ENCODE measurements around the gene MIPOL1.

Gene MIPOL1

GRCh38 chr14:37399517-37399916, 201.8 kb downstream of the MIPOL1 start:
- no peak for DNase-seq (ENCODE audit: low spot score)

DNA sequence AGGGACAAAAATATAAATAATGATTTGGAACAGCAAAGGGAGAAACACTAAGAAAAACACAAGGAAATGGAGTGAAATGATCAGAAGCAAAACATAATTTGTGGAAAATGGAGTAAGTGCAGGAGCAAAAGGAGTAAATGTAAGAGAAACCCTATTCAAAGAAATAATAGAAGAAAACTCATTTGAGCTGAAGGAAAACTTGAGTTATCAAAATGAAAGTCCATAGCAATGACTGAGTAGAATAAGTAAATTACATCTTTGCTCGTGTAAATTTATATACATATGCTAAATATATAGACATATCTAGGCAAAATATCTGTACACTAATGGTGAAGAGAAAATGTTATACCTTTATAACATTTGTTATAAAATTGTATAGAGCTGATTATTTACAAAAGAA, 203.4 kb downstream of the MIPOL1 start:
- no peak for DNase-seq (ENCODE audit: low spot score)

- no peak for DNase-seq (ENCODE audit: low spot score)
Observed at GRCh38 chr14:37403626-37404025, 205.9 kb downstream of the MIPOL1 start.

DNA sequence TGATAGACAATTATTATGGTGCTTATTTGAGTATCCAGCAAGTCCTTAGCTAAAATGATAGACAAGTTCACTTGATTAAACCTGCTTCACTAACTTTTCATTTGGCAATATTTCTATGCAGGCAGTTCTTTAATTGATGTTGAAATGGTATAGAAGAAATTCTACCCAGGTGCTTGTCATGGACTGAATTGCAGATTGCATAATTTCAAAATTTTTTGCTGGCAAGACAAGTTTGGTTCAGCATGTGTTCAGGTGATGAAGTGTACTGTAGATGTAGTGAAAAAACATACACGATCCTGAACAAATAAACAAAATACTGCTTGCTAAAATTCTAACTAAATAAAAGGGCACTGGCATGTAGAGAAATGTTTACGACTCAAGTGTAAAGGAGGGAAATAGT, 208.4 kb downstream of the MIPOL1 start:
- DNase-seq (ENCODE audit: low spot score) = no peak

- no peak for DNase-seq (ENCODE audit: low spot score)
Observed at GRCh38 chr14:37411079-37411735, 213.5 kb downstream of the MIPOL1 start.

- DNase-seq (ENCODE audit: low spot score) = no peak
Observed at GRCh38 chr14:37413050-37413449, 215.3 kb downstream of the MIPOL1 start.

DNA sequence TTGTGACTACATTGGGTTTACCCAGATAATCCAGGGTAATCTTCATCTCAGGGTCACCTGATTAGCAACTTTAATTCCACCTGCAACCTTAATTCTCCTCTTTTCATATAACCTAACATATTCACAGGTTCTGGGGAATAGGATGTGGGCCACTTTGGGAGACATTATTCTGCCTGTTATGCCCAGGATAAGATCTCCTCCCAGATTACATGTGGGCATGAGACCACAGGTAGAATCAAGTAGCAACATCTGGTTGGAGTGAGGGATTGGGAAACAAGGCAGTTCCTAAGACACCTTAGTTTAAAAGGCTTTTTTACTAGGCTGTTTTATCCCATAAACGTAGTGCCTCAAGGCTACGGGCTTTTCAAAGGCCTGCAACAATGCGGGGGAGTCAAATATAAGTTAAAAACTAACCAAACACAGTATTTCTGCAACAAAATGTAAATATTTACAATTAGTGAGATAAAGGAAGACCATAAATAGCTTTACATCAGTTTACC, 215.8 kb downstream of the MIPOL1 start:
- DNase-seq (ENCODE audit: low spot score) = no peak

- no peak for DNase-seq (ENCODE audit: low spot score)
Observed at GRCh38 chr14:37416264-37416663, 218.5 kb downstream of the MIPOL1 start.

DNA sequence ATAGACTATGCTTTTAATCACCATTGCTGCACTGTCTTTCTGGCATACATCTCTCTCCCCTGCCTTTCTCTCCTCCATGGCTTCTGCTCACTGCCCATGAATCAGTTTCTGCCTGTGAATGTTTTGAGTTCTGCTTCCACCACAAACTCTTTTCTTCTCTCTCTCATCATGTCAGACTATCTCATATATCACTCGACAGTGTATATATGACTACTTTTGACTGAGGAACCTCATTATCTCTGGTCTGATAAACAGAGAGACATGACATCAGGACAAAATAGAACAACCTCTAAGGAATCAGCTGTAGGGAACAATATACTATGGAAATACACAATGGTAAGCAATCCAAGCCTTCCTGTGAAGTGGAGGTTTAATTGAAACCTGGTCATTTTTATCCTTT, 219.4 kb downstream of the MIPOL1 start:
- no peak for DNase-seq (ENCODE audit: low spot score)

GRCh38 chr14:37417833-37418232, 220.1 kb downstream of the MIPOL1 start:
- DNase-seq (ENCODE audit: low spot score) = no peak

DNA sequence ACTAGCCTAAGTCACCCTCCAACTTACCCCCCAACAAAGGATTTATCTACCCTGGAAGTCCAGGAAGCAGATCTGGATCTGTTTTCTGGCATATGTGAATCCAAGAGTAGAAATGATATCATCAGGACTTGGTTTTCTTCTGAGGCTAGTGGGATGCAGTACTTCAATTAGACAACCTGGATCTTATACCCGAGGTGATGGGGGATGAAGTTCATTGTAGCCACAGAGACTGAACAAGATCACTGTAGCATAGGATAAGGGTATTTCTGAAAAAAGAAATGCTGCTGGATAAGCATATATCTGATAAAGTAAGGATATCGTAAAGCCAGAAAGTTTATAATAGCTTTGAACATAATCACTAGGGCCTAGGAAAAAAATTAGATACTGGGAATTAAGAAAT, 222.9 kb downstream of the MIPOL1 start:
- DNase-seq (ENCODE audit: low spot score) = no peak

DNA sequence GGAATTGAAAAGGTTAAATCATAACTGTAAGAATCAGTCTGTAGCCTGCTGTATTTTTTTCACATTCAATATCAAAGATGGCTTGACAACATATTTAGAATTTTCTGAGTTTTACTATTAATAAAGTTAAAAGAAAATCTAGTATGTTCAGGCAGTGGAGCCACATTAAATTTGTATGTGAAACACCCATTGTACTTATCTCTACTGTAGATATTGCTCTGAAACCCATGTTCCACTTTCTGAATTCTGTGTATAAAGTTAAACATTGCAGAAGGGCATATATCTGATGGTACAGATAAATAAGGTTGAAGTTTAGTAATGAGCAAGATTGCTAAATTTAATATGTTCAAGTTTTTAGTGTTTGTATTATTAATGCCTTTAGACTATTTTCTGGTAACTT, 224.6 kb downstream of the MIPOL1 start:
- no peak for DNase-seq (ENCODE audit: low spot score)

DNA sequence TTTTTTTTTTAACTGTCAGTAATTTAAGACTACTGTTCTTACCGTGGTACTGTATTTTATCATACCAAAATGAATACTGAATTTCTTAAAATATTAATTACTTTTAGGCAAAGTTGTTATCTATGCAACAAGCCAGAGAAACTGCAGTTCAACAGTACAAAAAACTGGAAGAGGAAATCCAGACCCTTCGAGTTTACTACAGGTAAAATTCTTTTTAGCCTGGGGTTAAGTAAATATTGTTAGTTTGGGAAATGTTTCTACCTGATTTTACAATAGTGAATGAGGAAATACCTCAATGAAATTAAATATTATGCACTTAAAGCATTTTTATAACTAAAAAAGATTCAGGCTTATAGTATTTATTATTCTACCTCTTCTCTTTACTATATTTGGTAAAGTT, 225.0 kb downstream of the MIPOL1 start:
- no peak for DNase-seq (ENCODE audit: low spot score)

- no peak for DNase-seq (ENCODE audit: low spot score)
Observed at GRCh38 chr14:37428954-37429353, 231.2 kb downstream of the MIPOL1 start.

DNA sequence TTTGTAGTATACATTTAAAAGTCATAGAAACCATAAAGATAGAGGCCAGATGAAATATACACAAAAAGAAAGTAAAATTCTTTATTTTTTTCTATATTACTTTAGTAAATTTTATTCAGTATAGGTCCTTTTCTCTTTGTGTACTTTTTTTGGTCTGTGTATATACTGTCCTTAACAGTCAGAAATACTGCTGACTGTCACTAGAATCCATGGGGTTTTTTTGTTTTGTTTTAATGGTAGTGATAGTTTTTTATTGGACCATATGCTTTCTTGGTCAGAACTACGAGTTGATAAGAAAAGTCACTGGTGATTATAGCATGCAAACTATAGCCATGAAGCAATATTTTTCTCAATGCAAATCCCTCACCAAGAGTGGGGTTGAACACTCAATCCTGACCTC, 231.9 kb downstream of the MIPOL1 start:
- DNase-seq (ENCODE audit: low spot score) = no peak

DNA sequence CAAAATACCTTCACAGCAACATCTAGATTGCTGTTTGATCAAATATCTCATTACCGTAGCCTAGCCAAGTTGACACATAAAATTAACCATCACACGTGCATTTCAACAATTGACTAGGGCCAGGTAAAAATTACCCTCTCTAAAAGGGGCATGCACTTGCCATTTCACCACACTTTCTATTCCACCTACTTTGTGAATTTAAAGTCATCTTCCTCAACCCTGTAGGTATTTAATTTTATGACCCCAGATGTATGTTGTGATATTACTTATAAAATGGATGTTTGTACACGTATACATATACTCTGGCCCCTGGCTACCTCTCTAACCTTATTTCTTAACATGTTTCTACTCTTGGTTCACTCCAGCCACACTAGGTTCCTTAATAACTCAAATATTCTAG, 237.1 kb downstream of the MIPOL1 start:
- DNase-seq (ENCODE audit: low spot score) = no peak

GRCh38 chr14:37436519-37436918, 238.8 kb downstream of the MIPOL1 start:
- DNase-seq (ENCODE audit: low spot score) = no peak

- DNase-seq (ENCODE audit: low spot score) = no peak
Observed at GRCh38 chr14:37437490-37437889, 239.8 kb downstream of the MIPOL1 start.

DNA sequence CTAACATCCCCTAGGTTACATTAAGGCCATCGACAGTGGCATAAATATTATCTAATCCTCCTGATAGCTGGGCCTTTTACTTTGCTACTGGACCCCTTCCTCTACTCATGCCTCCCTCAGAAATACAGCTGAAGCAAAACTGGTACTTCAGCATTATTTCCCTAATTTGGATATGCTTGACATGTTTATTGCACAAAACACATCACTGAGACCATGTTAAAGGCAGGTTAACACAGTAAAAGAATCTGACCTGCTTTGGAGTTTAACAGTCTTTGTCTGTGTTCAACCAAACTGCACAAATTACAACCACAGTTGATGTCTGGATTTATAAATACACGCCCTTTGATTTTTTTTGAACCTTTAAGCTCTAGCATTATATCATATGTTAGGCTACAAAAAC, 240.7 kb downstream of the MIPOL1 start:
- DNase-seq (ENCODE audit: low spot score) = no peak

GRCh38 chr14:37443461-37443860, 245.7 kb downstream of the MIPOL1 start:
- no peak for DNase-seq (ENCODE audit: low spot score)

DNA sequence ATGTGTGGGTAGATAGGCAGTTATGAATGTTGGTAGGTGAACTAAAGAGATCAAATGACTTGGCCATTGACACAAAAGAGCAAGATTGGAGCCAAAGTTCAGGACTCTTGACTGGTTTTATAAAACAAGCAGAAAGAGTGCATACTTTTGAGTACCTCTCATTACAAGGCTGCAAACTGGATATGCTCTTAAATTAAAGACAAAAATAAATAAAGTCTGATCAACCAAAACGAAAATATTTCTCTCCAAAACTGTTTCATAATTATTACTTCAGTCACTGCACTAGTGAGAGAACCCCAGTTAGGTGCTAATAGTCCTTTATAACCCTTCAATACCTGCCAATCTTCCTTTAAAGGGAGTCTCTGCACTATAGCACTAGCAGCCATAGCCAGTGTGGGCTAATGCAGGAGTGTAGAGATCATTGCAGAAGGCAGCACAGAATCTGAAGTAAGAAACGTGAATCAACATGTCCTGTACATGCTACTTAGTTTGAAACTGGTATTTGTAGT, 250.2 kb downstream of the MIPOL1 start:
- no peak for DNase-seq (ENCODE audit: low spot score)

GRCh38 chr14:37452323-37452722, 254.6 kb downstream of the MIPOL1 start:
- no peak for DNase-seq (ENCODE audit: low spot score)

GRCh38 chr14:37453985-37454384, 256.2 kb downstream of the MIPOL1 start:
- no peak for DNase-seq (ENCODE audit: low spot score)

DNA sequence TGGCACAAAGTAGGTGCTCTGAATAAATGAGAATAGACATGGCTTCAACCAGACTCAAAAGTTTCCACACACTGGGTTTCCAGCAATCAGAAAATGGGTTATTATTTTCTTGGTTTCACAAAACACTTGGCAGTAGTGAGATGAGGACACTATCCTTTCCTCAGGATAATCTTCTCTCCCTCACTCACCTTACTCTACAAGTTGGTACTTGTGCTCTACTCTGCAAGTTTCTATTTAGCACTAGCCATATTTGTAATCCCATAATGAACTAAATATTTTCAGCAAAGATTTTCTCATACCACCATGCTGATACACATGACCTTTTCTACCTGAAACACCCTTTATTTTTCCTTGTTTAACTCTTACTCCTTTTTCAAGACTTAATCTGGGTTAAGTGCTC, 259.6 kb downstream of the MIPOL1 start:
- DNase-seq (ENCODE audit: low spot score) = no peak

All from CD4-positive, alpha-beta T cell treated with Interleukin-15 for 4 hours (primary cell).